ENCODE data around the gene COLEC12. TPM values are rescaled to one million over a fixed set of nuclear protein-coding genes. Genes with fewer than 3 reads are reported as not detected.

COLEC12 gene
- total RNA-seq, 1 donor from 2014 or later, result 3.3 TPM

GRCh38 chr18:323253-323622, 177.3 kb downstream of the COLEC12 start:
- no peak overlapping the region for H3K4me3 ChIP-seq (ENCODE audit: low read depth, low read length)
- DNase-seq (ENCODE audit: low read depth), result peak; percentile 4
- TF ChIP-seq CTCF (conservative IDR thresholded peaks at IDR 0.05; ENCODE audit: low read depth, low read length), result no peak

- no peak for TF ChIP-seq CTCF (conservative IDR thresholded peaks at IDR 0.05; ENCODE audit: low read depth, low read length)
- DNase-seq (ENCODE audit: low read depth), result no peak
- H3K4me3 ChIP-seq (ENCODE audit: low read depth, low read length), result no peak overlapping the region
Measured at GRCh38 chr18:321865-322467, 178.5 kb downstream of the COLEC12 start.

GRCh38 chr18:320155-320554, 180.3 kb downstream of the COLEC12 start:
- no peak for DNase-seq (ENCODE audit: low read depth)
- TF ChIP-seq CTCF (conservative IDR thresholded peaks at IDR 0.05; ENCODE audit: low read depth, low read length), result no peak
- no peak overlapping the region for H3K4me3 ChIP-seq (ENCODE audit: low read depth, low read length)

GRCh38 chr18:319720-320119, 180.8 kb downstream of the COLEC12 start:
- TF ChIP-seq CTCF (conservative IDR thresholded peaks at IDR 0.05; ENCODE audit: low read depth, low read length), result no peak
- no peak for DNase-seq (ENCODE audit: low read depth)
- H3K4me3 ChIP-seq (ENCODE audit: low read depth, low read length), result no peak overlapping the region

- no peak overlapping the region for H3K4me3 ChIP-seq (ENCODE audit: low read depth, low read length)
- TF ChIP-seq CTCF (conservative IDR thresholded peaks at IDR 0.05; ENCODE audit: low read depth, low read length), result no peak
- DNase-seq (ENCODE audit: low read depth), result no peak
Measured at GRCh38 chr18:318791-319291, 181.7 kb downstream of the COLEC12 start.

GRCh38 chr18:317618-318017, 182.9 kb downstream of the COLEC12 start:
- no peak overlapping the region for H3K4me3 ChIP-seq (ENCODE audit: low read depth, low read length)
- DNase-seq (ENCODE audit: low read depth), result no peak
- TF ChIP-seq CTCF (conservative IDR thresholded peaks at IDR 0.05; ENCODE audit: low read depth, low read length), result no peak

GRCh38 chr18:316393-316792, 184.1 kb downstream of the COLEC12 start:
- H3K4me3 ChIP-seq (ENCODE audit: low read depth, low read length), result no peak overlapping the region
- TF ChIP-seq CTCF (conservative IDR thresholded peaks at IDR 0.05; ENCODE audit: low read depth, low read length), result no peak
- no peak for DNase-seq (ENCODE audit: low read depth)
